Hepatocyte (in vitro differentiated cells): ENCODE results near the gene PLXNA2.

Experiments
- CTCF ChIP-seq: fragments of 200-600 bp; sonication (generic); IDR thresholded peaks from 2 replicates; pipeline ENCODE4 v1.5.1; 2016; ENCODE audit warnings: antibody characterized with exemption, mild to moderate bottlenecking; ENCODE audit not compliant: poor library complexity
- EZH2 ChIP-seq: fragments of 200-600 bp; sonication (generic); IDR thresholded peaks from 2 replicates; pipeline ENCODE4 v1.6.1; 2016; ENCODE audit warnings: antibody characterized with exemption, mild to moderate bottlenecking, borderline replicate concordance
- EZH2phosphoT487 ChIP-seq: fragments of 200-600 bp; sonication (generic); IDR thresholded peaks from one replicate; pipeline ENCODE4 v1.6.1; 2018; ENCODE audit warnings: antibody characterized with exemption, mild to moderate bottlenecking, low read depth, moderate library complexity; ENCODE audit not compliant: unreplicated experiment, severe bottlenecking

GRCh38 chr1:208203848-208204609 lies 40.2 kb downstream of the PLXNA2 start:
- TF ChIP-seq EZH2 = no peak
- TF ChIP-seq CTCF = no peak
- no peak for TF ChIP-seq EZH2phosphoT487
